GM21367 (cell line): ENCODE data around the gene DCDC2.
"Not testable (repeated sequence)": the region's sequence is repeated elsewhere in the genome, so short reads cannot be mapped to it uniquely, and the experiment has no call there.

Experiments
- ATAC-seq: cut with Tn5 transposase; IDR thresholded peaks from one replicate; pipeline ENCODE4 v1.9.1; 2021; ENCODE audit not compliant: unreplicated experiment

Gene DCDC2

DNA sequence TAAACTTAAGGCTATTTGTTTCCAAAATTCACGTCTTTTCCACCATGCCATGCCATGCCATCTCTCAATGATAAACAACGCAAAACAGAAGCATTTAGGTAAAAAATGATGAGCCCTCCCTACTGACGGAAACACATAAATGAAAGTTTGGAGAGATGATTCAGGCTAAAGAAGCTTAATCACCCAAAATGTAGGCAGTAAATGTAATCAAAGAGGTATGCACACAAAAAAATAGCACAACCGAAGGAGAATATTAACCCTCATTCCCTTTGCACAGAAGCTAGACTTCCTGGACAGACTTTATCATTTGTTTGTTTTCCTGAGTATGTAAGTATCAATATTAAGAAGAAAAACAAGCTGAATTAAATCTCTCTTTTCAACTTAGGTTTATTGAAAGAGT is 28.8 kb downstream of the DCDC2 start:
- ATAC-seq, result no peak

DNA sequence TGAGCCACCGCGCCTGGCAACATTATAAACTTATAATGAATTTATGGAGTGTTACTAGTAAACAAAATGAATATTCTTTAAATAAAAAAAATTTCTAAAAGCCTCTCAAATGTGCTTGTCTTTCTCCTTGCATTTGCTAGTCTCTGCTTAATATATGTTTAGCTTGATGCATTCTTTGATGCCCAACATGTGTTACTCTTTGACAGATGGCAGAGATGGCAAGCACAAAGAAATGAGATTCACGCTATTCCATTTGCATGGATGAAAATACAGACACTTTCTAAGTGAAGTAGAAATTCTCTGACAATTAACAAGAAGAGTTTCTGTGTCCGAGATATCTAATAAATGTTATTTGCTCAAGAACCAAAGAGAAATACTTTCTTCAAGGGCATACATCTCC is 30.1 kb downstream of the DCDC2 start:
- no peak for ATAC-seq

GRCh38 chr6:24325978-24326377 is 31.9 kb downstream of the DCDC2 start:
- ATAC-seq, result no peak

GRCh38 chr6:24324617-24325016 is 33.2 kb downstream of the DCDC2 start:
- no peak for ATAC-seq

DNA sequence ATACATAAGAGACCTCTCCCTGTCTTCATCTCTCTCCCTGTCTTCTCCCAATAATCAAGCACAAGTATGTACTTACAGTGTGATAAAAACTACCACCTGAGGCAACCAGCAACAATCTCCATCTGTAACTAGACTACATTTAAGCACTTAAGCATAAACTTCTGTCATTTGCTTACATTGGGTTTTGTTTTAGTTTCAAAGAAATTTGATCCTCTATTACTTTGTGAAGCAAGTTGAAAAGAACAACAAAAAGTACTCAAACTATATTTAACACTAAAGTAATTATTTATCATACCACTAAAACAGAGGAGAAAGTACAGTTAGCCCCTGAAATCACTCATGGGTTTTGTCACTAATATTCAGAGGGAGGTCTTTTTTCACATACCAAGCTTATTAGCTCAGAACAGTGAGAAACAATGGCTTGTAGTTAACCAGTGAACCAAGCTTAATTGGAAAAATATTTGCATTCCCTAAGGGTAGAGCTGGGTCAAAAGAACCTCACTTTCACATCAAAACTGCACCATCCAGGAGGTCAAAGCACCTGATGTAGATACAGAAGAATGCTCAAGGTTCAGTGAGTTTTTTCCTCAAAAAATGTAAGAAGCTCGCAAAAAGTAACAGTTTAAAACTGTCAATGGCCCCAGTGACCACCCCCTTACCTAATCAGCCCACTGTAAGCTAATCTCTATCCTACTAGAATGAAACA is 34.1 kb downstream of the DCDC2 start:
- ATAC-seq, result no peak

- ATAC-seq, result no peak
These were observed 34.9 kb downstream of the DCDC2 start for GRCh38 chr6:24322924-24323323.

- not testable (repeated sequence) for ATAC-seq
These were observed 35.4 kb downstream of the DCDC2 start for GRCh38 chr6:24322446-24322845.

- ATAC-seq, result no peak
These were observed 36.2 kb downstream of the DCDC2 start for GRCh38 chr6:24321538-24322162.

DNA sequence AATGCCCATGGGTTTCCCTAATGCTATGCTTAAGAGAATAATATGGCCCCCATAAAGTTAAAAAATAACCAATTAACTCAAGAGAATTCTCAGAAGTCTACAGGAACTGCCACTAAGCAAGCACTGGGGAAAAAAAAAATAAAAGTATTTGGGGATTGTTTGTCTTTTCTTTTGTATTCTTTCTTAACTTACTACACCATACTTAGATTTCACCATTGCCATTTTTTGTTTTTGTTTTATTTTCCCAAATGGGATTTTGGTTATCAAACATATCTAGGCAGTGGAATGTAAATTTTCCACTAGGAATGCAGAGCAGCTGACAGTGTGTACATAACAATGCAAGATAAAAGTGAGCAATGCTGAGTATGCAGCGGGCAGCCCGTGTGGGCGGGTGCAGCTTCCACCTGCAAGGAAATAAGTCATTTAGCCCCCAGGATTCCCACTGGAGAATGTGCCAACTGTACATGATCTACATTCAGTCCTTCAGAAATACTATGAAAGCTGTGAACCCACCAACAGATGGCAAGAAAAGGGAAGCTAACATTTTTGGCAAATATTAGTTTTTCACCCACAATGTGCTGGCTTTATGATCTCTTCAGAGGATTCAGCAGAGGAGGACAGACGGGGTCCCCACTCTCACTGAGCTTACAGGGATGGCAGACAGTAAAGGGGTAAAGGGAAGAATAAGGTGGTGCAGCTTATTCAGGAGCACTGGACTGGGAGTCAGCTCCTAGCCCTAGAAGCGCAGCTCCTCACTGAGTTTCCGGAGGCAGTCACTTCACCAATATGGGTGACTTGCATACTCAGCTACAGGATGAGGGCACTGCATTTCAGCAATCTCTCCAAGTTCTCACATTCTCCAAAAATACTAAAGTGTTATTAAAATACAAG is 44.4 kb downstream of the DCDC2 start:
- no peak for ATAC-seq

GRCh38 chr6:24311775-24312174 is 46.1 kb downstream of the DCDC2 start:
- not testable (repeated sequence) for ATAC-seq

- no peak for ATAC-seq
These were observed 50.0 kb downstream of the DCDC2 start for GRCh38 chr6:24307881-24308280.

DNA sequence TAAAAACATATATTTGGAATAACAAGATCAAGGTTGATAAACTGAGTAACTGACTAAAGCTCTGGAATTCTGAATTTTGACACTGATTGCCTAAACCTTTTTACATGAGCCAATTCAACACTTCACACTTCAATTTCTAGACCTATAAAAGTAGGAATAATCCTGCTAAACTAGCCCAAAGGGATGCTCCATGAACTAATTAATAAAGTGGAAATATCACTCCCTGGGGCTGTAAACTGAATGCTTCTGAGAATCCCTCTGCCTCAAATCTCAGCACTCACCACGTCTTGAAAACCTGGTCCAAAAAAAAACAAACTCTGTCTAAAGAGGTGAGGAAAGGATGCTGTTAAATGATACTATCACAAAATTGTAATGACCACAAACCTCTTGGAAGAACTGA is 50.9 kb downstream of the DCDC2 start:
- no peak for ATAC-seq

DNA sequence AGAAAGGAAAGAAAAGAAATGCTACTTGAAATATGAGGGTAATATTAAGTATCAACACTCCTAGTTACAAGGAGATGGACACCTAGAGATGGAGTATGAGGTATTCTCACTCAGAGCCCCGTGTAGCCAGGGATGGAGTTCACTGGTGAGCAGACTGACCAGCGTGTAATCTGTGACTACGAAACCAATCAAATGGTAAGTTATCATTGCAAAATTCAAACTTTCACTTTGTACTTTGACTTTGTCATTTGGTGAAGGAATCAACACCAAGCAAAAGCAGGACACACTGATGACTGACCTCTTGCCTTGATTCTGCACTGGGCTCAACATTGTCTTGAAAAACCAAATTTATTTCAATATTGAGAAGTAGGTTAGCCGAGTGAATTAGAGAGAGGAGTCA is 51.8 kb downstream of the DCDC2 start:
- no peak for ATAC-seq

DNA sequence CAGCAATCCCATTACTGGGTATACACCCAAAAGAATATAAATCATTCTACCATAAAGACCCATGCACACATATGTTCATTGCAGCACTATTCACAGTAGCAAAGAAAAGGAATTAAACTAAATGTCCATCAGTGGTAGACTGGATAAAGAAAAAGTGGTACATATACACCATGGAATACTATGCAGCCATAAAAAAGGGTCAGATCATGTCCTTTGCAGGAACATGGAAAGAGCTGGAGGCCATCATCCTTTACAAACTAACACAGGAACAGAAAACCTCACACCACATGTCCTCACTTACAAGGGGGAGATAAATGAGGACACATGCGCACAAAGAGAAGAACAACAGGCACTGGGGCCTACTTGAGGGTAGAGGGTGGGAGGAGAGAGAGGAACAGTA is 60.9 kb downstream of the DCDC2 start:
- ATAC-seq, result no peak

DNA sequence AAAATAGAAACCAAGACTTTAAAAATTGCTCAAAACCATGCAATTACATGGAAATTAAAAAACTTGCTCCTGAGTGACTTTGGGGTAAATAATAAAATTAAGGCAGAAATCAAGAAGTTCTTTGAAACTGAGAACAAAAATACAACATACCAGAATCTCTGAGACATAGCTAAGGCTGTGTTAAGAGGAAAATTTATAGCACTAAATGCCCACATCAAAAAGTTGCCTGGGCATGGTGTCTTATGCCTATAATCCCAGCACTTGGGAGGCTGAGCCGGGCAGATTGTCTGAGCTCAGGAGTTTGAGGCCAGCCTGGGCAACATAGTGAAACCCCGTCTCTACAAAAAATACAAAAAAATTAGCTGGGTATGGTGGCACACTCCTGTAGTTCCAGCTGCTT is 64.0 kb downstream of the DCDC2 start:
- ATAC-seq, result not testable (repeated sequence)

DNA sequence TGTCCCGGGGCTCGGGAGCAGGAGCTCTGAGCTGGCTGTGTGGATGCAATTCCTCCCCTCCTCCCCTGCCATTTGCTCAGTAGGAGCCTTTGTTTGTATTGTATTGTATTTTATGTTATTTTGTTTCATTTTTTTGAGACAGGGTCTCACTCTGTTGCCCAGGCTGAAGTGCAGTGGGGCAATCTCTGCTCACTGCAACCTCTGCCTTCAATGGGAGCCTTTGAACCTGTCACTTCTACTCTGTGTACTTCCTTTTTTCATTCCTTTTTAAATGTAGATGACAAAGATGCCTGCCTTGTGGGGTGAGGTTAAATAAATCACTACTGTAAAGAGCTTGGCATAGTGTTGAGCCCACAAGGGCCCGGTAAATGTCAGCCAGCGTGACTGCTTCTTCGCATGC is 70.6 kb downstream of the DCDC2 start:
- no peak for ATAC-seq

- no peak for ATAC-seq
These were observed 73.9 kb downstream of the DCDC2 start for GRCh38 chr6:24284006-24284405.

DNA sequence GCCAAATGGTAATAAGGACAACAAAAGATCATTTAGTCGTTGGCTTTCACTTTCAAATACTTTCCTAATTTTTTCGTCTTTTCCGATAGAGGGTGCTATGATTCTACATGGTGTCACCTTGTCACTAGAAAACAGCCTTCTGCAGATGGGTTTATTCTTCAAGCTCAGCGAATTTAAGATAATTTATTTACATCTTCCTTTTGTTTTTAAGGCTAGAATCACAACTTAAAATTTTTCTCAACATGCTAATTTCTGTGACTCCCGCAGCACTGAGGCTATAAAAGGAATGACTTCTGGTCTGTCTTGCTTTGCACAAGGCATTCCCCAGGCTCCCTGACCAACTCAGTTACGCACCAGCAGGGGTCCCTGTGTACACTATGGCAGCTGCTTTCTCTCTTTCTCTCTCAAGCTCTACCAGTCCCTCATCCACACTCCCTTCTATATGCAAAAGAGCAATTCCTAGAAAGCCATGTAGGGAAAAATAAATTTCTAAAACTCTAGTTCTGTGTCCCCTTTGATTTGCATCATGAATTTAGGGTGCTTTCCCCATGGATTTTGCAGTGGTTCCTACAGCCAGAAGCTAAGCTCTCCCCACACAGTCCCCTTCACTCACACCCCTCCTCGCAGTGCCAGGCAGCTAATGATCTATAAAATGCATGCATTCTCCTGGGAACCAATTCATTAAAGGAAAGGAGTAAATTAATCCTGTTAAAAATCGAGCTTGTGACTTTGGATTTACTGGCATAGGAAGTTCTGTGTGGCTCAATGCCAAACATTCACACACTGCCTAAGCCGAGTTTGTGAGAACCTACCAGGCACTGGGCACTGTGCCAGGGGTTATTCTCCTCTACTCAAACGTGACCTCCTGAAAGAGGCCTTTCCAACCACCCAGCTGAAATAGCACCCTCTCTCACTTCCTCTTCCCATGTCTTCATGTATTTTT is 74.5 kb downstream of the DCDC2 start:
- ATAC-seq, result peak; percentile 77

GRCh38 chr6:24274441-24275083 is 83.3 kb downstream of the DCDC2 start:
- ATAC-seq, result no peak
